K562 (cell line): ENCODE results near the gene ACTL10. TPM values are rescaled to one million over a fixed set of nuclear protein-coding genes. Genes with fewer than 3 reads are reported as not detected.

Experiments used
- ATAC-seq: fragments of 200-7000 bp; cut with Tn5 transposase; 3 replicates; pipeline ENCODE4 v1.9.1; 2020; ENCODE audit warnings: moderate library complexity
- BruUV-seq: library from RNA; stranded (reverse); fragments of 400-500 nt; replicated peaks from 2 replicates; lab custom pipeline; 2021; lab: Mats Ljungman, UMichigan
- CTCF ChIA-PET: fragments of 300-600 bp; formaldehyde crosslinking; extraction: SDS; loops from one replicate; lab custom pipeline; 2021; ENCODE audit warnings: low intra/inter-chr PET ratio; lab: Yijun Ruan, JAX
- POLR2A ChIA-PET: fragments of 300-600, 350-650 bp; sonication (Branson Sonifier 250); formaldehyde crosslinking; extraction: SDS; loops from one replicate; lab custom pipeline; 2021; ENCODE audit warnings: antibody characterized with exemption, inconsistent platforms; lab: Yijun Ruan, JAX
- DNase-seq, 4 experiments: peaks; one replicate each; pipeline versions ENCODE4 v3.0.0 to v3.0.0-alpha.2; 2011 to 2018; ENCODE audit warnings: low spot score in 3 of 4, mixed read lengths in 3 of 4; ENCODE audit errors: extremely low read depth in 1 of 4
- FAIRE-seq: peaks from 2 replicates; lab custom pipeline; 2011; peaks lifted over from hg19 to GRCh38; lab: Jason Lieb, UNC
- H2AFZ ChIP-seq: 2 replicates; pipeline ENCODE4 v1.6.0; 2011; ENCODE audit warnings: low read depth, low read length, control low read depth, inconsistent platforms
- H3K27ac ChIP-seq: fragments of 200-600 bp; 3 replicates; pipeline ENCODE4 v1.8.0; 2011; ENCODE audit warnings: low read depth, mild to moderate bottlenecking, control low read depth, inconsistent platforms, low read length, moderate library complexity, mixed read lengths; ENCODE audit errors: extremely low read depth
- H3K27me3 ChIP-seq, 2 experiments: fragments of 300-600 bp in 1 of 2; 2 replicates in 1 of 2; 3 replicates in 1 of 2; pipeline versions ENCODE4 v1.6.0 to v1.8.0; 2011; ENCODE audit warnings: inconsistent platforms in 2 of 2, low read length in 2 of 2, mild to moderate bottlenecking in 1 of 2, mixed read lengths in 1 of 2, moderate library complexity in 1 of 2; ENCODE audit not compliant: control insufficient read depth in 2 of 2, insufficient read depth in 2 of 2
- H3K36me3 ChIP-seq: fragments of 300-600 bp; 3 replicates; pipeline ENCODE4 v1.8.0; 2011; ENCODE audit warnings: mild to moderate bottlenecking, low read length, inconsistent platforms; ENCODE audit not compliant: control insufficient read depth, insufficient read depth
- H3K4me1 ChIP-seq, 2 experiments: fragments of 200-600 bp in 1 of 2; replicated peaks in 1 of 2; 2 replicates in 1 of 2; 3 replicates in 1 of 2; pipeline versions ENCODE4 v1.5.1 to v1.8.0; 2011; ENCODE audit warnings: inconsistent platforms in 2 of 2, low read length in 2 of 2, mild to moderate bottlenecking in 1 of 2, mixed read lengths in 1 of 2, moderate library complexity in 1 of 2; ENCODE audit not compliant: control insufficient read depth in 2 of 2, insufficient read depth in 2 of 2
- H3K4me2 ChIP-seq: 2 replicates; pipeline ENCODE4 v1.6.1; 2011; ENCODE audit warnings: low read length, control low read depth, inconsistent platforms, mixed read lengths; ENCODE audit not compliant: insufficient read depth
- H3K4me3 ChIP-seq: fragments of 200-600 bp; sonication (generic), shearing (Covaris generic); 2 replicates; pipeline ENCODE4 v1.5.1; 2016; ENCODE audit warnings: control low read depth, inconsistent platforms
- H3K79me2 ChIP-seq: fragments of 200-600 bp; 3 replicates; pipeline ENCODE4 v1.8.0; 2011; ENCODE audit warnings: low read length, inconsistent platforms; ENCODE audit not compliant: control insufficient read depth, insufficient read depth
- H3K9ac ChIP-seq, 2 experiments: 2 replicates each; pipeline versions ENCODE4 v1.6.0 to v1.6.1; 2011; ENCODE audit warnings: low read depth in 2 of 2, low read length in 2 of 2, control low read depth in 1 of 2, inconsistent platforms in 1 of 2, mild to moderate bottlenecking in 1 of 2, mixed read lengths in 1 of 2; ENCODE audit not compliant: insufficient read depth in 1 of 2
- H3K9me1 ChIP-seq: one replicate; pipeline ENCODE4 v1.6.0; 2011; ENCODE audit warnings: inconsistent platforms, mild to moderate bottlenecking, low read length, moderate library complexity; ENCODE audit not compliant: control insufficient read depth, insufficient read depth
- H3K9me3 ChIP-seq: replicated peaks from 2 replicates; pipeline ENCODE4 v1.5.1; 2011; ENCODE audit warnings: low read depth, low read length, inconsistent platforms; ENCODE audit not compliant: control insufficient read depth, insufficient read depth
- H4K20me1 ChIP-seq: replicated peaks from 2 replicates; pipeline ENCODE4 v1.6.1; 2011; ENCODE audit warnings: low read length, inconsistent platforms, mixed read lengths; ENCODE audit not compliant: control insufficient read depth, insufficient read depth
- CHD1 ChIP-seq: fragments of 200-600 bp; sonication (generic); IDR thresholded peaks from one replicate; pipeline ENCODE4 v1.6.1; 2012; ENCODE audit warnings: mild to moderate bottlenecking, moderate library complexity, low read length, inconsistent platforms
- IFI16 ChIP-seq: fragments of 250-450 bp; sonication (Bioruptor Pico); IDR thresholded peaks from 2 replicates; pipeline ENCODE4 v2.1.2; 2022; ENCODE audit warnings: mild to moderate bottlenecking, inconsistent platforms
- PHF21A ChIP-seq: fragments of 450-650 bp; IDR thresholded peaks from 2 replicates; pipeline ENCODE4 v1.6.1; 2017; ENCODE audit warnings: low read depth, borderline replicate concordance
- PURB ChIP-seq: sonication (generic); formaldehyde crosslinking; IDR thresholded peaks from 2 replicates; pipeline ENCODE4 v1.9.0; 2021; ENCODE audit warnings: low read depth, mild to moderate bottlenecking, missing genetic modification reagents
- SAFB ChIP-seq: fragments of 200-400 bp; formaldehyde crosslinking; IDR thresholded peaks from 2 replicates; pipeline ENCODE4 v1.6.1; 2017; ENCODE audit warnings: low read depth, low read length, borderline replicate concordance
- XRCC4 ChIP-seq: IDR thresholded peaks from one replicate; pipeline ENCODE4 v1.6.1; 2011; ENCODE audit not compliant: insufficient read depth, insufficient read length; ENCODE audit errors: extremely low read depth
- ZNF507 ChIP-seq: conservative IDR thresholded peaks from 2 replicates; pipeline ENCODE4 v1.6.1; 2017; ENCODE audit warnings: missing genetic modification characterization, missing compliant biosample characterization
- WGBS: fragments of 100-300 bp; shearing (Covaris generic); methylation state at CpG from one replicate; pipeline ENCODE4 v1.1.6; 2016; ENCODE audit warnings: low coverage, mixed read lengths; ENCODE audit not compliant: insufficient coverage; ENCODE audit errors: missing lambda C conversion rate; 5-methylcytosine and 5-hydroxymethylcytosine counted together
- in situ Hi-C: fragments of 300-500 bp; cut with MboI; formaldehyde crosslinking; loops from 4 replicates; pipeline ENCODE4 v1.15.0; 2018; ENCODE audit warnings: inconsistent platforms, mixed read lengths
- intact Hi-C: fragments of 100-400 bp; cut with micrococcal nuclease; formaldehyde crosslinking; loops from 2 replicates; pipeline ENCODE4 v1.14.2; 2022
- polyA plus RNA-seq, 8 experiments: library from polyadenylated mRNA; depleted of rRNA in 4 of 8; stranded (reverse) in 5 of 8; unstranded in 3 of 8; fragments of >200 nt; fragmentation: Nextera tagmentation in 2 of 8; fragmentation: Illumina TruSeq in 1 of 8; extraction: Ambion mirVana in 2 of 8; extraction: Trizol in 1 of 8; gene quantifications; 2 replicates each; pipeline versions ENCODE4 v1.2.1 to v1.2.3, GENCODE V29; 2011 to 2014; ENCODE audit warnings: inconsistent platforms in 1 of 8, missing spikeins in 1 of 8
- total RNA-seq, 7 experiments: library from RNA; depleted of rRNA in 6 of 7; stranded (reverse); fragments of >200 nt in 6 of 7; fragmentation: Illumina TruSeq in 2 of 7; extraction: Trizol in 2 of 7; gene quantifications; 2 replicates each; pipeline versions ENCODE4 v1.2.1 to v1.2.3, GENCODE V29; 2011 to 2021; ENCODE audit warnings: low replicate concordance in 1 of 7
- TF ChIP-seq, protein P1 (sequence below): fragments of 250-450 bp; sonication (Bioruptor Pico); IDR thresholded peaks from 2 replicates; pipeline ENCODE4 v1.5.0; 2021
- TF ChIP-seq, protein P2 (sequence below): sonication (generic); formaldehyde crosslinking; IDR thresholded peaks from 2 replicates; pipeline ENCODE4 v1.9.0; 2022; ENCODE audit warnings: mild to moderate bottlenecking, missing genetic modification reagents

Gene ACTL10
- total and polyA plus RNA-seq, 9 of the 15 experiments (the other 6 are each of a cell fraction or from before 2014, with no cell fraction given): 0.07 to 0.14 TPM; not detected in 7

DNA sequence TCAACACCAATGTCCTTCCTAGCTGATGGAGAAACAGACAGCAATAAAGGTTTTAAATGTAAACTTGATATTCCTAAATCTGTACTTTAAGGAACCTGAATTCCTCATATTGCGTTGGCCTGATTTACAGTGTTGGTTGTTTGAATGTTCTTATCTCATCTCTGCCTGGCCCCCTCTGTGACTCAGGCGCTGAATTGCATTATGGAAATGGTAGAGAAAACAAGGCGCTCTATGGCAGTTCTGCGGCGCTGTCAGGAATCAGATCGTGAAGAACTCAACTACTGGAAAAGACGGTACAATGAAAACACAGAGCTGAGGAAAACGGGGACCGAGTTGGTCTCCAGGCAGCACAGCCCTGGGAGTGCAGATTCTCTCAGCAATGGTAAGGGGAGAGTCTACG is 37.2 kb upstream of the ACTL10 start (continued):
- TF ChIP-seq, protein P1, sequence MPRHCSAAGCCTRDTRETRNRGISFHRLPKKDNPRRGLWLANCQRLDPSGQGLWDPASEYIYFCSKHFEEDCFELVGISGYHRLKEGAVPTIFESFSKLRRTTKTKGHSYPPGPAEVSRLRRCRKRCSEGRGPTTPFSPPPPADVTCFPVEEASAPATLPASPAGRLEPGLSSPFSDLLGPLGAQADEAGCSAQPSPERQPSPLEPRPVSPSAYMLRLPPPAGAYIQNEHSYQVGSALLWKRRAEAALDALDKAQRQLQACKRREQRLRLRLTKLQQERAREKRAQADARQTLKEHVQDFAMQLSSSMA (CRISPR knock-in tag): no peak
- TF ChIP-seq, all 486 proteins: peak for 8

DNA sequence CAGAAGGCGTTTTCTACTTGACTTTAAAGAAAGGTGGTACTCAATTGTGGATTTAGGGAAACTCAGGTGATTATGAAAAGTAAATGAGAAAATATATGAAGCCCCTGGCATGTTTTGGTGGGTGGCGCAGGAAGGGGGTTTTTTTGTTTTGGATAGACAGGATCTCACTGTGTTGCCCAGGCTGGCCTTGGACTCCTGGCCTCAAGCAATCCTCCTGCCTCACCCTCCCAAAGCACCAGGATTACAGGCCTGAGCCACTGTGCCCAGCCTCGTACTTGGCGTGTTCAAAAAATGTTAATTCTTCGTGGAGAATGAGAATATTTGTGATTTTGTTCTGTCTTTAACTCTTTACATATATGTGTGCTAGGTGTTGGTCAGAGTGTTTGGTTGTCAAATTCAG is 36.8 kb upstream of the ACTL10 start:
- H2AFZ ChIP-seq: no peak overlapping the region
- H3K4me3 ChIP-seq: no peak overlapping the region
- H3K9me3 ChIP-seq: no peaks in the 10 kb centered on the region
- POLR2A ChIA-PET: interaction anchor here (0.7 to 1.7 kb wide), 3 partner anchors 13 to 29 kb away, joined by 3 to 5 read pairs (median 3); no protein-coding TSS in a partner anchor
- peaks cover 32% of the 10 kb centered on the region; the same call in 2 of the 3 replicates for H3K36me3 ChIP-seq
- WGBS: 83% methylated on average over 5 of the region's 5 CpGs
- no peak for DNase-seq
- CTCF ChIA-PET: no interaction called here
- no peak overlapping the region for H3K27ac ChIP-seq
- in situ Hi-C loops (no loop called here), intact Hi-C loops (no loop called here)
- no peaks in the 10 kb centered on the region for H3K79me2 ChIP-seq
- FAIRE-seq: no peak
- ATAC-seq: no peak
- TF ChIP-seq, protein P2, sequence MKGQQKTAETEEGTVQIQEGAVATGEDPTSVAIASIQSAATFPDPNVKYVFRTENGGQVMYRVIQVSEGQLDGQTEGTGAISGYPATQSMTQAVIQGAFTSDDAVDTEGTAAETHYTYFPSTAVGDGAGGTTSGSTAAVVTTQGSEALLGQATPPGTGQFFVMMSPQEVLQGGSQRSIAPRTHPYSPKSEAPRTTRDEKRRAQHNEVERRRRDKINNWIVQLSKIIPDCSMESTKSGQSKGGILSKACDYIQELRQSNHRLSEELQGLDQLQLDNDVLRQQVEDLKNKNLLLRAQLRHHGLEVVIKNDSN (CRISPR knock-in tag): no peak
- TF ChIP-seq PHF21A (no peak), SAFB (no peak), CHD1 (no peak), IFI16 (CRISPR knock-in tag) (no peak), PURB (no peak), XRCC4 (no peak), ZNF507 (tag) (no peak)
- BruUV-seq: no TSS peak
- no peaks in the 10 kb centered on the region for H3K27me3 ChIP-seq
- no peaks in the 10 kb centered on the region for H4K20me1 ChIP-seq
- no peak overlapping the region for H3K4me2 ChIP-seq
- H3K9ac ChIP-seq: no peak overlapping the region
- peaks cover 5 to 10% of the 10 kb centered on the region in 2 experiments; a peak in 3 of 5 replicates for H3K4me1 ChIP-seq
- H3K9me1 ChIP-seq: no peaks in the 10 kb centered on the region
